Measurements from ENCODE around the gene CFAP68.
"Not testable (repeated sequence)": the region's sequence is repeated elsewhere in the genome, so short reads cannot be mapped to it uniquely, and the experiment has no call there.

Gene CFAP68

DNA sequence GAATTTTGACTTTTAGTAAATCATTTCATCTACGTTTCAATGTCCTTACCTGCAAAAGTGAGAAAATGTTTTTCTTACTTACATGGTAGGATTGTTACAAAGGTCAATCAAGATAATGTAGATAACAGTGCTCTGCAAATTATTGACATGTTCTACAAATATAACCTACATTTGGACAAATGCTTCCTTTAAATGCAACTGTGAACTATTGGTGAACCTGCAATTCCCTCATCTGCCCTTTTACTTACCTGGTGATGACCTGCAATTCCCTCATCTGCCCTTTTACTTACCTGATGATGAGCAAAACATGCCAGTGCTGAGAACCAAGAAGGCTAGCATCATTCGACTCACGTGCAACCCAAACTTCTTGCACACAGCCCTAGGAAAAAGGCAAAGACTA lies 19.1 kb upstream of the CFAP68 start:
- no peak overlapping the region for H3K4me3 ChIP-seq (ENCODE audit: insufficient read depth, low read depth, low read length, poor library complexity, severe bottlenecking)
- H3K36me3 ChIP-seq (ENCODE audit: control insufficient read depth, insufficient read depth, low read length): peaks cover 37% of the 10 kb centered on the region
- H3K4me1 ChIP-seq (ENCODE audit: control insufficient read depth, insufficient read depth, low read length, poor library complexity, severe bottlenecking): no peaks in the 10 kb centered on the region
- no peaks in the 10 kb centered on the region for H3K27me3 ChIP-seq (replicated peaks; ENCODE audit: control insufficient read depth, insufficient read depth, low read length, poor library complexity, severe bottlenecking)
- H3K27ac ChIP-seq (ENCODE audit: insufficient read depth, low read length, poor library complexity, severe bottlenecking): no peak overlapping the region
- no peaks in the 10 kb centered on the region for H3K9me3 ChIP-seq (ENCODE audit: control insufficient read depth, low read length)
- no peak for DNase-seq

DNA sequence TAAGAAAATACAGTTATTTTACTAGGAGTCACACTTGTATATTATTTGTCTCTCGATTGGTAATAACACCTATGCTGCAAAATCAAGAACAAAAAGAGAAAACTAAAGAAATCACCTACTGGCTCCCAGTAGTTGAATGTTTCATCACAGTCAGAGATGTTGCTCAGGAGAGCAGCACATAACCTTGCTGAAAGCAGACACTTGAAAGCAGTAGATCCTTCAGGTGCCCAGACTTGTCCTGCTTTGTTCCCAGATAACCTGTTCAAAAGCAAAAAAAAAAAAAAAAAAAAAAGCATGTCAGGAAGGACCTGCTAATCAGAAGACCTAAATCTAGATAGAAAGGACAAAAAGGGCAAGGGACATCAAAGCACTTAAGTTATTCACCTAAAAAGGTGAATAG lies 9.2 kb upstream of the CFAP68 start:
- DNase-seq: no peak
- Histone ChIP-seq H3K4me3 (ENCODE audit: insufficient read depth, low read depth, low read length, poor library complexity, severe bottlenecking) (no peak overlapping the region), H3K36me3 (ENCODE audit: control insufficient read depth, insufficient read depth, low read length) (peaks cover 27% of the 10 kb centered on the region), H3K27ac (ENCODE audit: insufficient read depth, low read length, poor library complexity, severe bottlenecking) (no peak overlapping the region), H3K9me3 (ENCODE audit: control insufficient read depth, low read length) (no peaks in the 10 kb centered on the region), H3K4me1 (ENCODE audit: control insufficient read depth, insufficient read depth, low read length, poor library complexity, severe bottlenecking) (no peaks in the 10 kb centered on the region), H3K27me3 (replicated peaks; ENCODE audit: control insufficient read depth, insufficient read depth, low read length, poor library complexity, severe bottlenecking) (no peaks in the 10 kb centered on the region)

DNA sequence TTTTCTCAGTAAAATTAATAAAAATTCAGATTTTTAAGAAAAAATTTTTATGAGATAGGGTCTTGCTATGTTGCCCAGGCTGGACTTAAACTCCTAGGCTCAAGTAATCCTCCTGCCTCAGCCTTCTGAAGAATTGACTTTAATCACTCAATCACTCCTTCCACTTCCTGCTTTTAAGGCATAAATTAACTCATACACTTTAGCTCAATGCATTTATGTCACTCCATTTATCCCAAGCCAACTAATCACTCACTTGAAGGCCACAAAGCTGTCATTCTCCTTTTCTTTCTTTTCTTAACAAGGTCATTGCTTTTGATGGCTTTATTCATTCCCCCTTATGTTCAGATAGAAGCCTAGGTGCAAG lies 8.8 kb upstream of the CFAP68 start:
- no peak for DNase-seq
- Histone ChIP-seq H3K36me3 (ENCODE audit: control insufficient read depth, insufficient read depth, low read length) (peaks cover 24% of the 10 kb centered on the region), H3K4me3 (ENCODE audit: insufficient read depth, low read depth, low read length, poor library complexity, severe bottlenecking) (peak overlapping the region; percentile 82), H3K4me1 (ENCODE audit: control insufficient read depth, insufficient read depth, low read length, poor library complexity, severe bottlenecking) (no peaks in the 10 kb centered on the region), H3K27me3 (replicated peaks; ENCODE audit: control insufficient read depth, insufficient read depth, low read length, poor library complexity, severe bottlenecking) (no peaks in the 10 kb centered on the region), H3K9me3 (ENCODE audit: control insufficient read depth, low read length) (no peaks in the 10 kb centered on the region), H3K27ac (ENCODE audit: insufficient read depth, low read length, poor library complexity, severe bottlenecking) (peak overlapping the region; percentile 85)

DNA sequence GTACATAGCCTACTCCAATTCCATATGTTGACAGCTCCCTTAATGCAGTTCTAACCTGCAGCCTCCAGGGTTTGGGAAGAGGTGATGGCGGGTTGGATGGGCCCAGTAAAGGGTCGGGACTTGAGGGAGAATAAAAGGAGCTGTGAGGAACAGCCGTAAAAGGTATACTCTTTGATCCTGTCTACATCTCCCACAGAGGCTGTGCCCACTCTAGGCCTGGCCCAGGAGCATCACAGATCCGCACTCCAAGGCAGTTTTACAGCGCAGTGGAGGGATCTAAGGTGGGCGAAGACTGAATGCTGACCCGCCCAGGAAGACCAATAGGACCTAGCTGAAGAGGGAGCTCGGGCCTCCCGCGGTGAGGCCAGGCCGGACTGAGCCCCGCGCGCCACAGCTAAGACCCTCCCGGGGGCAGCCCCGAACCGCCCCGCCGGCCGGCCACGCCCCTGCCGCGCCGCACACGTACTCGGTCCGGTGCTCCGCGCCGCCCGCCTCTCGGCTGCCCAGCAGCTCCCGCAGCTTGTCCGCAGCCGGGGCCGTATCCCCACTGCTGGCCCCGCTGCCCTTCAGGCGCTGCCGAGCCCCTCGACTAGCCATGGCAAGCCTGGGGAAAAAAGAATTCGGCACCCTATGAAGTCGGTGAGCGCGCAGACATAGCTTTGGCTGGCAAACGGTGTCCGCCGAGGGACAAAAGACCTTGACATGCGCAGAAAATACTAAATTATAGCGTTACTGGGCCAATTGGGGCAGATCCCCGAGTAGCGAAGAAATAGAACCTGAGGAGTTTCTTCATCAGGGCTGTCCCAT lies 8.3 kb upstream of the CFAP68 start, which contains the start of gene ALG9:
TSS of gene ALG9 (minus strand) at position 696 of the 807 bp plus-strand sequence. CDS start at position 597, 99 bp downstream.
- Histone ChIP-seq H3K4me1 (ENCODE audit: control insufficient read depth, insufficient read depth, low read length, poor library complexity, severe bottlenecking) (no peaks in the 10 kb centered on the region), H3K4me3 (ENCODE audit: insufficient read depth, low read depth, low read length, poor library complexity, severe bottlenecking) (peak within 1 kb of the TSS; percentile 82), H3K27ac (ENCODE audit: insufficient read depth, low read length, poor library complexity, severe bottlenecking) (peak within 1 kb of the TSS; percentile 85), H3K27me3 (replicated peaks; ENCODE audit: control insufficient read depth, insufficient read depth, low read length, poor library complexity, severe bottlenecking) (no peaks in the 10 kb centered on the region), H3K36me3 (ENCODE audit: control insufficient read depth, insufficient read depth, low read length) (peaks cover 18% of the 10 kb centered on the region), H3K9me3 (ENCODE audit: control insufficient read depth, low read length) (no peaks in the 10 kb centered on the region)
- DNase-seq: peak; percentile 68 to 79 (median 77)

DNA sequence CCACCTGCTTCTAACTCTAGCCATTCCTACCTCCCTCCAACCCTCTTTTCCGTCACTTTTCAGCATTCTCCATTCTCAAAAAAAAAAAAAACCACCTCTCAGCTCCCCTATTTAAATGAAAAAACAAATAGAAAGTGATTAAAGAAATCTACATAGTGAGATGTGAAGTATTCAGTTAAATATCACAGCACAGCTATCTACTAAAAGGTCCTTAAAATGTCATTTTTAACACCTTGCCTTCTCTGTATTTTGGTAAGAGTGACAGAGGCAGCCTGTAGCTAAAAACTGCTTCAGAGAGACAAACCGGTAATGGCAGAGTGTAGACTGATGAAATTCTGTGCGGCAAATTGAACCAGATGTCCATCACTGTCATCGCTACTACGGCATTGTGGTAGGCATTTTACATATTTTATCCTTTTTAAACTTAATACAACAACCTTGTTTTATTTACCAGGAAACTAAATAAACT lies 7.6 kb upstream of the CFAP68 start:
- no peaks in the 10 kb centered on the region for H3K4me1 ChIP-seq (ENCODE audit: control insufficient read depth, insufficient read depth, low read length, poor library complexity, severe bottlenecking)
- H3K9me3 ChIP-seq (ENCODE audit: control insufficient read depth, low read length): no peaks in the 10 kb centered on the region
- H3K27me3 ChIP-seq (replicated peaks; ENCODE audit: control insufficient read depth, insufficient read depth, low read length, poor library complexity, severe bottlenecking): no peaks in the 10 kb centered on the region
- H3K4me3 ChIP-seq (ENCODE audit: insufficient read depth, low read depth, low read length, poor library complexity, severe bottlenecking): peak overlapping the region; percentile 82
- DNase-seq: no peak
- H3K36me3 ChIP-seq (ENCODE audit: control insufficient read depth, insufficient read depth, low read length): peaks cover 13% of the 10 kb centered on the region
- H3K27ac ChIP-seq (ENCODE audit: insufficient read depth, low read length, poor library complexity, severe bottlenecking): peak overlapping the region; percentile 85

DNA sequence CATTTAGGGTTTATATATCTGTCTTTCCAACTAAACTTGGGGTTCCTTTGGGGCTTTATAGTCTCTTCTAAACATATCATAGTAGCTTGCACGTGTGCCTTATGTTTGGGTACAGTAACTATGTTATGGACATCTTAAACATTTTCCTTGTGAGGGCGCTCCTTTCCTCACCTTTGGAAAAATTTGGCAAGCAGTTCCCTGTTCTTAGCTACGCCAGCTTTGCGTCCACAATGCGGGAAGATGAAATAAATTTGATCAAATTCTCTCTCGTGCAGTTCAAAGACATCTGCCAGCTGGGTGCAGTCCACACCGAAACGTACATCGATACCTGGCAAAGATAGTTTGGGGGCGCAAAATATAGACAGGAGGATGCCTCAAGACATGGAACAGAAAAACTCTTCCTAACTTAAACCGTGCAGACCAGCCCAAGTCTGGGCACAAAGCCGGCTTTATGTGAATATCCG lies 924 bp upstream of the CFAP68 start:
- no peak for DNase-seq
- Histone ChIP-seq H3K4me1 (ENCODE audit: control insufficient read depth, insufficient read depth, low read length, poor library complexity, severe bottlenecking) (peaks cover 14% of the 10 kb centered on the region), H3K27me3 (replicated peaks; ENCODE audit: control insufficient read depth, insufficient read depth, low read length, poor library complexity, severe bottlenecking) (no peaks in the 10 kb centered on the region), H3K36me3 (ENCODE audit: control insufficient read depth, insufficient read depth, low read length) (no peaks in the 10 kb centered on the region), H3K9me3 (ENCODE audit: control insufficient read depth, low read length) (no peaks in the 10 kb centered on the region), H3K4me3 (ENCODE audit: insufficient read depth, low read depth, low read length, poor library complexity, severe bottlenecking) (peak overlapping the region; percentile 53), H3K27ac (ENCODE audit: insufficient read depth, low read length, poor library complexity, severe bottlenecking) (peak overlapping the region; percentile 96)

DNA sequence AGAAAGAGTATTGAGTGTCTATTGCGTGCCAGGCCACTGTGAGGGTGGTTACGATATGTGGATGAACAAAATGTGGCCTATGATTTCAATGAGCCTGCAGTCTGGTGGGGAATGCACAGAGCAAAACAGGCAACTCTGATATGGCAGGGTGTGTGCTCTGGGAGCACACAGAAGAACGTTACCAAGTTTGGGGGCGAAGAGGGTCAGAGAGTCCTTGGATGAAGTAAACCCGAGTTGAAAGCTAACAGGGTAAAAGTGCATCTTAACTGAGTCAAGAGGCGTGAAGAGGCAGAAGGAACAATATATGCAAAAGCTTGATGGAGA lies 258 bp downstream of the CFAP68 start:
- peaks cover 14% of the 10 kb centered on the region for H3K4me1 ChIP-seq (ENCODE audit: control insufficient read depth, insufficient read depth, low read length, poor library complexity, severe bottlenecking)
- H3K4me3 ChIP-seq (ENCODE audit: insufficient read depth, low read depth, low read length, poor library complexity, severe bottlenecking): peak overlapping the region; percentile 53
- peak overlapping the region; percentile 96 for H3K27ac ChIP-seq (ENCODE audit: insufficient read depth, low read length, poor library complexity, severe bottlenecking)
- DNase-seq: no peak
- no peaks in the 10 kb centered on the region for H3K9me3 ChIP-seq (ENCODE audit: control insufficient read depth, low read length)
- H3K27me3 ChIP-seq (replicated peaks; ENCODE audit: control insufficient read depth, insufficient read depth, low read length, poor library complexity, severe bottlenecking): no peaks in the 10 kb centered on the region
- no peaks in the 10 kb centered on the region for H3K36me3 ChIP-seq (ENCODE audit: control insufficient read depth, insufficient read depth, low read length)

DNA sequence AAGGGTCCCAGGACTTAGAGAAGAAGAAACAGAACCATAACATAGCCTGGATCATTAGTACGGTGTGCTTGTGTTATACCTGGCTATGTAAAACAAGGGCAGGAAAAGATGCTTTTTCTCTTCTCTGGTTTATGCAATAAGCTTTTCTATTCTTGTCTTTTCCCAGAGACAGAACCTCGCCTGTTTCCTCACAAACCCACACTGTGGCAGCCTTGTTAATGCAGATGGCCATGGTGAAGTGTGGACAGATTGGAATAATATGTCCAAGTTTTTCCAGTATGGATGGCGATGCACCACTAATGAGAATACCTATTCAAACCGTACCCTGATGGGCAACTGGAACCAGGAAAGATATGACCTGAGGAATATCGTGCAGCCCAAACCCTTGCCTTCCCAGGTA lies 2.9 kb downstream of the CFAP68 start:
- Histone ChIP-seq H3K27me3 (replicated peaks; ENCODE audit: control insufficient read depth, insufficient read depth, low read length, poor library complexity, severe bottlenecking) (no peaks in the 10 kb centered on the region), H3K4me1 (ENCODE audit: control insufficient read depth, insufficient read depth, low read length, poor library complexity, severe bottlenecking) (peaks cover 14% of the 10 kb centered on the region), H3K9me3 (ENCODE audit: control insufficient read depth, low read length) (no peaks in the 10 kb centered on the region), H3K36me3 (ENCODE audit: control insufficient read depth, insufficient read depth, low read length) (no peaks in the 10 kb centered on the region), H3K27ac (ENCODE audit: insufficient read depth, low read length, poor library complexity, severe bottlenecking) (no peak overlapping the region), H3K4me3 (ENCODE audit: insufficient read depth, low read depth, low read length, poor library complexity, severe bottlenecking) (no peak overlapping the region)
- no peak for DNase-seq

DNA sequence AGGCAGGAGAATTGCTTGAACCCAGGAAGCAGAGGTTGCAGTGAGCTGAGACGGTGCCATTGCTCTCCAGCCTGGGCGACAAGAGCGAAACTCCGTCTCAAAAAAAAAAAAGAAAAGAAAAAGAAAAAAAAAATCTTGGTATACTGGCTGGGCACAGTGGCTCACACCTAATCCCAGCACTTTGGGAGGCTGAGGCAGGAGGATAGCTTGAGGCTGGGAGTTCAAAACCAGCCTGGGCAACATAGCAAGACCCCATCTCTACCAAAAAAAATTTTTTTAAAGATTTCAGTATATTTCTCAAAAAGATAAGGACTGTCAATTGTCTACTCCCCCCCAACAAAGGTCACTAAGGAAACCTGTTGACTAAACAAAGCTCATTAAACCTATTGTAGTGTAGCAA lies 5.7 kb downstream of the CFAP68 start:
- H3K4me3 ChIP-seq (ENCODE audit: insufficient read depth, low read depth, low read length, poor library complexity, severe bottlenecking); DNase-seq; H3K27ac ChIP-seq (ENCODE audit: insufficient read depth, low read length, poor library complexity, severe bottlenecking); H3K4me1 ChIP-seq (ENCODE audit: control insufficient read depth, insufficient read depth, low read length, poor library complexity, severe bottlenecking); H3K27me3 ChIP-seq (replicated peaks; ENCODE audit: control insufficient read depth, insufficient read depth, low read length, poor library complexity, severe bottlenecking); H3K36me3 ChIP-seq (ENCODE audit: control insufficient read depth, insufficient read depth, low read length); H3K9me3 ChIP-seq (ENCODE audit: control insufficient read depth, low read length): not testable (repeated sequence)

DNA sequence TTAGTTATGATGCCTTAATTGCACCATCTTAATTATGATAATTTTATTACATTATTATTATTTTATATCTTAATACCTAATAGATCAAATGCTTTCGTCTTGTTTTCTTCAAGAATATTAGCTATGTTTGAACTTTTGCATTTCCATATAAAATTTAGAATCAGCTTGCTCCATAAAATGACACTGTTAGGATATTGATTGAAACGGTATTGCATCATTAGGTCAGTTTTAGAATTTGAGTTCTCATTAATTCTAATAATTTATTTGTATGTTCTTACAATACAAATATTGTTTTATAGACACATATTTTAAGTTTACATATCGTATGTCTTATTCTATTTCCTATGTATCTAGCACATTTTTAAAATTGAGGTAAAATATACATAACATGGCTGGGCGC lies 6.7 kb downstream of the CFAP68 start:
- Histone ChIP-seq H3K27me3 (replicated peaks; ENCODE audit: control insufficient read depth, insufficient read depth, low read length, poor library complexity, severe bottlenecking) (no peaks in the 10 kb centered on the region), H3K4me3 (ENCODE audit: insufficient read depth, low read depth, low read length, poor library complexity, severe bottlenecking) (no peak overlapping the region), H3K36me3 (ENCODE audit: control insufficient read depth, insufficient read depth, low read length) (no peaks in the 10 kb centered on the region), H3K27ac (ENCODE audit: insufficient read depth, low read length, poor library complexity, severe bottlenecking) (no peak overlapping the region), H3K4me1 (ENCODE audit: control insufficient read depth, insufficient read depth, low read length, poor library complexity, severe bottlenecking) (no peaks in the 10 kb centered on the region), H3K9me3 (ENCODE audit: control insufficient read depth, low read length) (no peaks in the 10 kb centered on the region)
- no peak for DNase-seq

All from effector memory CD4-positive, alpha-beta T cell (primary cell).